ENCODE measurements around the gene ARHGAP22. TPM values are rescaled to one million over a fixed set of nuclear protein-coding genes. Genes with fewer than 3 reads are reported as not detected.
A peak's percentile ranks its signal among the peaks of the same experiment; 100 is the strongest.

The ARHGAP22 gene
- polyA plus RNA-seq, 3 donors = 1.5 to 7.8 (median 1.9) TPM

DNA sequence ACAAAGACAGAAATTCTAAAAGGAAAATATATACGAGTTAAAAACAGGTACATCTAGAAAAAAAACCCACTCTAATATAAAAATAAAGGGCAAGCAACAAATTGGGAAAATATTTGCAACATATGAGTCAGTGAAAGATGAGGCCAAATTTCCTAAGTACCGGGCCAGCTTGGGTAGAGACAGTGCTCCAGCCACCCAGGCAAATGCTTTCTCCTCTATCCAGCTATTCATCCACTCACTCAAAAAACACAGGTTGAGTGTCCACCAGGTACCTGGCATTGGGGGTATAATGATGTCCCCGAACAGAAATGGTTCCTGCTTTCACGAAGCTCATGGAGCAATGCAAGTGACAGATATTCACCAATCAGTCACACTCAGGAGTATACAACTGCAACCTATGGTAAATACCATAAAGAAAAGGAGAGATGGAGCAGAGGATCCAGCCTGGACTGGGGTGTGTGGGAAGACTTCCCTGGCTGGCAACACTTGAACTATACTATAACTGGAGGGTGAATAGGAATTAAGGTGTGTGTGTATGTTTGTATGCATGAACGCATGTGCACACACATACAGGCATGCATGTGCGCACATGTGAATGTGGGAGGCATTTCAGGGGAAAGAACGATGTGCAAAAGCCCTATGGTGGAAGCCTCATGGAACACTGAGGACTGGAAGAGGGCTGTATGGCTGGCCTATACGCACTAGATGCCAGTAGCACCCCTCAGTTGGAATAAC, 2.3 kb downstream of the ARHGAP22 start:
- Histone ChIP-seq H3K9ac (ENCODE audit: insufficient read depth, low read length, poor library complexity, severe bottlenecking) (no peak overlapping the region), H4K20me1 (ENCODE audit: insufficient read depth, low read length) (no peaks in the 10 kb centered on the region), H3K36me3 (replicated peaks in 1 of 2; ENCODE audit: control insufficient read depth in 1 of 2, insufficient read depth in 2 of 2, low read length in 2 of 2) (no peaks in the 10 kb centered on the region), H3K4me3 (replicated peaks in 1 of 3; ENCODE audit: low read depth in 2 of 3, low read length in 3 of 3) (no peak overlapping the region), H3K27me3 (ENCODE audit: control insufficient read depth in 2 of 2, insufficient read depth in 2 of 2, low read length in 2 of 2) (peaks cover 0 to 3% of the 10 kb centered on the region in 2 donors), H3K4me2 (replicated peaks; ENCODE audit: extremely low read depth, low read length, poor library complexity, severe bottlenecking) (no peak overlapping the region), H2AFZ (ENCODE audit: insufficient read depth, low read depth, low read length, poor library complexity, severe bottlenecking) (no peak overlapping the region), H3K4me1 (ENCODE audit: control insufficient read depth in 1 of 2, insufficient read depth in 2 of 2, low read length in 2 of 2) (peaks cover 42 to 43% of the 10 kb centered on the region in 2 donors), H3K27ac (ENCODE audit: low read depth in 1 of 2, low read length in 2 of 2) (no peak overlapping the region), H3K9me3 (replicated peaks in 1 of 2; ENCODE audit: control insufficient read depth in 1 of 2, insufficient read depth in 1 of 2, low read length in 2 of 2) (no peaks in the 10 kb centered on the region), H3K79me2 (ENCODE audit: insufficient read depth, low read length) (no peaks in the 10 kb centered on the region)
- H3K4me3 Mint-ChIP-seq = peak overlapping the region in 1 of 2 donors; percentile 4
- WGBS (ENCODE audit: insufficient coverage) = 100% methylated on average over 4 of the region's 8 CpGs
- H3K4me1 Mint-ChIP-seq = peaks cover 38% of the 10 kb centered on the region
- H3K9me3 Mint-ChIP-seq = peaks cover 0 to 3% (median 0%) of the 10 kb centered on the region in 7 donors
- intact Hi-C loops (cut with micrococcal nuclease) = loop anchor here in 1 of 2 donors (10.0 kb wide), 1 partner anchor 52 kb away; no protein-coding TSS in a partner anchor
- H3K27me3 Mint-ChIP-seq (ENCODE audit: low read depth in 3 of 3) = peaks cover 9 to 12% (median 10%) of the 10 kb centered on the region in 3 donors
- TF ChIP-seq, protein P1, sequence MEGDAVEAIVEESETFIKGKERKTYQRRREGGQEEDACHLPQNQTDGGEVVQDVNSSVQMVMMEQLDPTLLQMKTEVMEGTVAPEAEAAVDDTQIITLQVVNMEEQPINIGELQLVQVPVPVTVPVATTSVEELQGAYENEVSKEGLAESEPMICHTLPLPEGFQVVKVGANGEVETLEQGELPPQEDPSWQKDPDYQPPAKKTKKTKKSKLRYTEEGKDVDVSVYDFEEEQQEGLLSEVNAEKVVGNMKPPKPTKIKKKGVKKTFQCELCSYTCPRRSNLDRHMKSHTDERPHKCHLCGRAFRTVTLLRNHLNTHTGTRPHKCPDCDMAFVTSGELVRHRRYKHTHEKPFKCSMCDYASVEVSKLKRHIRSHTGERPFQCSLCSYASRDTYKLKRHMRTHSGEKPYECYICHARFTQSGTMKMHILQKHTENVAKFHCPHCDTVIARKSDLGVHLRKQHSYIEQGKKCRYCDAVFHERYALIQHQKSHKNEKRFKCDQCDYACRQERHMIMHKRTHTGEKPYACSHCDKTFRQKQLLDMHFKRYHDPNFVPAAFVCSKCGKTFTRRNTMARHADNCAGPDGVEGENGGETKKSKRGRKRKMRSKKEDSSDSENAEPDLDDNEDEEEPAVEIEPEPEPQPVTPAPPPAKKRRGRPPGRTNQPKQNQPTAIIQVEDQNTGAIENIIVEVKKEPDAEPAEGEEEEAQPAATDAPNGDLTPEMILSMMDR (IDR thresholded peaks at IDR 0.05) = no peak
- peak overlapping the region in 1 of 7 donors; percentile 48 for H3K27ac Mint-ChIP-seq
- no peak for DNase-seq
- H3K36me3 Mint-ChIP-seq = peaks cover 5 to 7% of the 10 kb centered on the region in 2 donors

DNA sequence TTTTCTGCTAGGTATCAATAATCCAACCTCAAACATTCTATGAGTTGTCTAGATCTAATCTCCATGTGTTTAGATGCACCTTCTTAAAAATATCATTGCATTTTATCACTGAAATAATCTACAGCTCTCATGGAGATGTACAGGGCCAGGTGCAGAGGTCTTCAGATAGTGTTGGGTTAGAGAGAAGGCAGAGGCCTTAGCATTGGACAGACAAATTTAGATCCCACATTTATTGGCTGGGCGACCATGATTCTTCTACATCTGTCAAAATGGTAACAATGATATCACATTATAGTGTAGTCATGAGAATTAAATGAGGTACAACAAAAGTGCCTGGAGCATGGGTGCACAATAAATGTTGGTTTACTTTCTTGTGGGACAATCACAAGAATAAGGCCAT, 3.1 kb downstream of the ARHGAP22 start:
- no peak overlapping the region for H3K27ac ChIP-seq (ENCODE audit: low read depth in 1 of 2, low read length in 2 of 2)
- TF ChIP-seq, protein P1 (IDR thresholded peaks at IDR 0.05) = no peak
- H3K4me1 Mint-ChIP-seq = peaks cover 30% of the 10 kb centered on the region
- H3K4me1 ChIP-seq (ENCODE audit: control insufficient read depth in 1 of 2, insufficient read depth in 2 of 2, low read length in 2 of 2) = peaks cover 34 to 35% of the 10 kb centered on the region in 2 donors
- H2AFZ ChIP-seq (ENCODE audit: insufficient read depth, low read depth, low read length, poor library complexity, severe bottlenecking) = no peak overlapping the region
- H3K9ac ChIP-seq (ENCODE audit: insufficient read depth, low read length, poor library complexity, severe bottlenecking) = no peak overlapping the region
- H3K27me3 Mint-ChIP-seq (ENCODE audit: low read depth in 3 of 3) = peaks cover 9 to 12% (median 12%) of the 10 kb centered on the region in 3 donors
- no CpG with 5 or more reads among the region's 1 CpG for WGBS (ENCODE audit: insufficient coverage)
- H3K27me3 ChIP-seq (ENCODE audit: control insufficient read depth in 2 of 2, insufficient read depth in 2 of 2, low read length in 2 of 2) = peaks cover 0 to 3% of the 10 kb centered on the region in 2 donors
- no peak overlapping the region for H3K27ac Mint-ChIP-seq
- H3K36me3 Mint-ChIP-seq = peaks cover 5 to 7% of the 10 kb centered on the region in 2 donors
- H3K4me2 ChIP-seq (replicated peaks; ENCODE audit: extremely low read depth, low read length, poor library complexity, severe bottlenecking) = no peak overlapping the region
- no peak overlapping the region for H3K4me3 Mint-ChIP-seq
- no peaks in the 10 kb centered on the region for H3K79me2 ChIP-seq (ENCODE audit: insufficient read depth, low read length)
- no peaks in the 10 kb centered on the region for H4K20me1 ChIP-seq (ENCODE audit: insufficient read depth, low read length)
- H3K9me3 Mint-ChIP-seq = peaks cover 0 to 3% (median 0%) of the 10 kb centered on the region in 7 donors
- no peaks in the 10 kb centered on the region for H3K9me3 ChIP-seq (replicated peaks in 1 of 2; ENCODE audit: control insufficient read depth in 1 of 2, insufficient read depth in 1 of 2, low read length in 2 of 2)
- intact Hi-C loops (cut with micrococcal nuclease) = loop anchor here in 1 of 2 donors (10.0 kb wide), 1 partner anchor 53 kb away; no protein-coding TSS in a partner anchor
- H3K36me3 ChIP-seq (replicated peaks in 1 of 2; ENCODE audit: control insufficient read depth in 1 of 2, insufficient read depth in 2 of 2, low read length in 2 of 2) = no peaks in the 10 kb centered on the region
- H3K4me3 ChIP-seq (replicated peaks in 1 of 3; ENCODE audit: low read depth in 2 of 3, low read length in 3 of 3) = no peak overlapping the region
- no peak for DNase-seq

Data from CD14-positive monocyte (primary cell).